ENCODE data around the gene WDR20.

DNA sequence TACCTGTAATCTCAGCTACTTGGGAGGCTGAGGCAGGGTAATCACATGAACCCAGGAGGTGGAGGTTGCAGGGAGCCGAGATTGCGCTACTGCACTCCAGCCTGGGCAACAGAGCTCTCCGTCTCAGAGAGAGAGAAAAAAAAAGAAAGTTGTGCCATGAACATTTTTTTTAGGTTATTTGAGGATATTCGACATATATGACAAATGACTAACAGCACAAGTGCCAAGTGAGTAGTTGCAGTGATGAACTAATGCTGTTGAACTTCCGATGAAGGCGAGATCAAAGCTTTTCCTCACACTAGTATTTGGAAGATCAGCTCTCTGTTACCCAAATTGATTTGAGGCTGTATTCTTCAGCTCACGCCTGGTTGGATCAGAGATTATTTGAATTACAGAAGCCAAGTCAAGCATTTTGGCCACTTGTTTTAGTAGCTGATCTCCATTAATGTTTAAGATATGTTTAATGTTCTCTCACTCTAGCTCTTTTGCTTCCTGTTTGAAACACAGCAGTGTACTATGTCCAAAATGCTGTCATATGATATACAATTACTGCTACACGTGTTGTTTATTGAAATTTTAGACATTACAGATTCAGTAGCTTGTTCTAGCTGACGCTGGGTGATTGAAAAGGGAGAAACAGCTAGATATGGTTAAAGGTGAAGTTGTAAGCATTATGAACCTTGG is 43.4 kb downstream of the WDR20 start:
- TF ChIP-seq, protein P1, sequence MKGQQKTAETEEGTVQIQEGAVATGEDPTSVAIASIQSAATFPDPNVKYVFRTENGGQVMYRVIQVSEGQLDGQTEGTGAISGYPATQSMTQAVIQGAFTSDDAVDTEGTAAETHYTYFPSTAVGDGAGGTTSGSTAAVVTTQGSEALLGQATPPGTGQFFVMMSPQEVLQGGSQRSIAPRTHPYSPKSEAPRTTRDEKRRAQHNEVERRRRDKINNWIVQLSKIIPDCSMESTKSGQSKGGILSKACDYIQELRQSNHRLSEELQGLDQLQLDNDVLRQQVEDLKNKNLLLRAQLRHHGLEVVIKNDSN (IDR thresholded peaks at IDR 0.05): no peak
- TF ChIP-seq TAF1 (IDR thresholded peaks at IDR 0.05; ENCODE audit: low read depth): no peak
- TF ChIP-seq, protein P2, sequence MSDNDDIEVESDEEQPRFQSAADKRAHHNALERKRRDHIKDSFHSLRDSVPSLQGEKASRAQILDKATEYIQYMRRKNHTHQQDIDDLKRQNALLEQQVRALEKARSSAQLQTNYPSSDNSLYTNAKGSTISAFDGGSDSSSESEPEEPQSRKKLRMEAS (IDR thresholded peaks at IDR 0.05): no peak
- no peak for TF ChIP-seq TEAD4 (IDR thresholded peaks at IDR 0.05)
- no peak for TF ChIP-seq EP300 (IDR thresholded peaks at IDR 0.05; ENCODE audit: borderline replicate concordance)
- no peak for TF ChIP-seq CREB1 (IDR thresholded peaks at IDR 0.05; ENCODE audit: low read depth)
- TF ChIP-seq CEBPB (IDR thresholded peaks at IDR 0.05): no peak

Data from Ishikawa (cell line).